IMR-90 (cell line): ENCODE measurements around the gene CXCR6. TPM values are rescaled to one million over a fixed set of nuclear protein-coding genes. Genes with fewer than 3 reads are reported as not detected.

Source experiments
- ATAC-seq: fragments of 200-7000 bp; cut with Tn5 transposase; 2 replicates; pipeline ENCODE4 v1.9.1; 2020; ENCODE audit warnings: low read depth, mild to moderate bottlenecking, moderate library complexity
- BruUV-seq: library from RNA; stranded (reverse); fragments of 400-500 nt; replicated peaks from 2 replicates; lab custom pipeline; 2021; lab: Mats Ljungman, UMichigan
- CTCF ChIA-PET: fragments of 300-600 bp; formaldehyde crosslinking; extraction: SDS; loops from one replicate; lab custom pipeline; 2021; ENCODE audit warnings: antibody characterized with exemption; lab: Yijun Ruan, JAX
- POLR2A ChIA-PET: fragments of 300-600 bp; sonication (Branson Sonifier 250); formaldehyde crosslinking; loops from one replicate; lab custom pipeline; 2022; ENCODE audit warnings: antibody characterized with exemption; ENCODE audit not compliant: unreplicated experiment; lab: Charles Lee
- DNase-seq: peaks from one replicate; pipeline ENCODE4 v3.0.0; 2013
- H2AFZ ChIP-seq: replicated peaks from 2 replicates; pipeline ENCODE3; 2013; ENCODE audit warnings: low read length, mild to moderate bottlenecking; ENCODE audit not compliant: poor library complexity
- H2AK5ac ChIP-seq: 2 replicates; pipeline ENCODE4 v1.6.1; 2013; ENCODE audit warnings: low read depth, low read length, inconsistent platforms
- H2AK9ac ChIP-seq: replicated peaks from 2 replicates; pipeline ENCODE3; 2013; ENCODE audit warnings: mild to moderate bottlenecking, low read depth, low read length, moderate library complexity; ENCODE audit not compliant: poor library complexity
- H2BK120ac ChIP-seq: 2 replicates; pipeline ENCODE4 v1.6.1; 2013; ENCODE audit warnings: low read depth, low read length, inconsistent platforms
- H2BK15ac ChIP-seq: 3 replicates; pipeline ENCODE4 v1.6.1; 2013; ENCODE audit warnings: low read depth, low read length, inconsistent platforms
- H2BK20ac ChIP-seq: 2 replicates; pipeline ENCODE4 v1.6.1; 2013; ENCODE audit warnings: low read depth, mild to moderate bottlenecking, inconsistent platforms, low read length, moderate library complexity
- H2BK5ac ChIP-seq: 2 replicates; pipeline ENCODE4 v1.6.1; 2013; ENCODE audit warnings: mild to moderate bottlenecking, low read depth, low read length, inconsistent platforms; ENCODE audit not compliant: poor library complexity, severe bottlenecking
- H3K14ac ChIP-seq: replicated peaks from 2 replicates; pipeline ENCODE4 v1.6.1; 2013; ENCODE audit warnings: low read depth, low read length, inconsistent platforms
- H3K18ac ChIP-seq: 2 replicates; pipeline ENCODE4 v1.6.1; 2013; ENCODE audit warnings: low read depth, low read length, control low read depth
- H3K23ac ChIP-seq: 2 replicates; pipeline ENCODE4 v1.6.1; 2013; ENCODE audit warnings: low read depth, low read length, inconsistent platforms
- H3K27ac ChIP-seq: 2 replicates; pipeline ENCODE4 v1.5.1; 2013; ENCODE audit warnings: mild to moderate bottlenecking, control low read depth, low read length; ENCODE audit not compliant: insufficient read depth
- H3K27me3 ChIP-seq: 2 replicates; pipeline ENCODE4 v1.6.1; 2013; ENCODE audit warnings: low read length; ENCODE audit not compliant: control insufficient read depth, insufficient read depth
- H3K36me3 ChIP-seq: 2 replicates; pipeline ENCODE4 v1.6.1; 2013; ENCODE audit warnings: low read length, mixed read lengths; ENCODE audit not compliant: control insufficient read depth, insufficient read depth
- H3K4ac ChIP-seq: 2 replicates; pipeline ENCODE4 v1.6.1; 2013; ENCODE audit warnings: low read depth, low read length, inconsistent platforms
- H3K4me1 ChIP-seq: 2 replicates; pipeline ENCODE4 v1.6.1; 2013; ENCODE audit warnings: low read length, mixed read lengths; ENCODE audit not compliant: control insufficient read depth, insufficient read depth
- H3K4me2 ChIP-seq: 2 replicates; pipeline ENCODE4 v1.6.1; 2013; ENCODE audit warnings: low read depth, mild to moderate bottlenecking, control low read depth, low read length, moderate library complexity
- H3K4me3 ChIP-seq: 2 replicates; pipeline ENCODE4 v1.5.1; 2013; ENCODE audit warnings: low read depth, mild to moderate bottlenecking, control low read depth, low read length, moderate library complexity; ENCODE audit not compliant: insufficient read depth
- H3K56ac ChIP-seq: 2 replicates; pipeline ENCODE4 v1.6.1; 2013; ENCODE audit warnings: low read length, inconsistent platforms; ENCODE audit not compliant: insufficient read depth; ENCODE audit errors: extremely low read depth
- H3K79me1 ChIP-seq, 2 experiments: 2 replicates each; pipeline ENCODE4 v1.6.1; 2013; ENCODE audit warnings: low read length in 2 of 2, inconsistent platforms in 1 of 2, low read depth in 1 of 2
- H3K9ac ChIP-seq: 2 replicates; pipeline ENCODE4 v1.6.1; 2013; ENCODE audit warnings: low read depth, low read length, control low read depth
- H3K9me1 ChIP-seq: 2 replicates; pipeline ENCODE4 v1.6.1; 2013; ENCODE audit warnings: low read length, inconsistent platforms; ENCODE audit not compliant: insufficient read depth
- H3K9me3 ChIP-seq: 2 replicates; pipeline ENCODE4 v1.6.1; 2013; ENCODE audit warnings: low read length; ENCODE audit not compliant: control insufficient read depth, insufficient read depth
- H4K20me1 ChIP-seq: 2 replicates; pipeline ENCODE4 v1.6.1; 2013; ENCODE audit warnings: low read length, inconsistent platforms; ENCODE audit not compliant: insufficient read depth
- H4K5ac ChIP-seq: 2 replicates; pipeline ENCODE4 v1.6.1; 2013; ENCODE audit warnings: mild to moderate bottlenecking, low read depth, low read length, control low read depth
- H4K8ac ChIP-seq, 2 experiments: 2 replicates each; pipeline ENCODE4 v1.6.1; 2013; ENCODE audit warnings: low read depth in 2 of 2, low read length in 2 of 2, control low read depth in 1 of 2, inconsistent platforms in 1 of 2
- H4K91ac ChIP-seq: 2 replicates; pipeline ENCODE4 v1.6.1; 2013; ENCODE audit warnings: low read depth, low read length, inconsistent platforms; ENCODE audit not compliant: insufficient read depth
- FOS ChIP-seq: fragments of 150-350 bp; IDR thresholded peaks from 2 replicates; pipeline ENCODE4 v1.6.1; 2016; ENCODE audit warnings: low read depth, low read length
- SMC3 ChIP-seq: fragments of 150-350 bp; IDR thresholded peaks from 2 replicates; pipeline ENCODE4 v1.6.1; 2016; ENCODE audit warnings: low read depth, mild to moderate bottlenecking, antibody characterized with exemption, low read length, moderate library complexity
- WGBS, 2 experiments: methylation state at CpG; one replicate each; pipeline versions ENCODE4 v1.1.5 to v1.1.7; 2013; ENCODE audit warnings: missing lambda C conversion rate in 2 of 2; ENCODE audit not compliant: insufficient read length in 1 of 2; ENCODE audit errors: extremely low coverage in 2 of 2; 5-methylcytosine and 5-hydroxymethylcytosine counted together
- dilution Hi-C: fragments of 300-500 bp; cut with HindIII; formaldehyde crosslinking; loops from one replicate; pipeline ENCODE4 v1.14.3; 2018; ENCODE audit warnings: low sequenced_read_pairs; ENCODE audit not compliant: unreplicated experiment
- in situ Hi-C: fragments of 300-500 bp; cut with MboI; formaldehyde crosslinking; loops from 3 replicates; pipeline ENCODE4 v1.14.3; 2019; ENCODE audit warnings: low sequenced_read_pairs, inconsistent platforms, mixed read lengths
- intact Hi-C: fragments of 100-400 bp; cut with micrococcal nuclease; formaldehyde crosslinking; loops from 2 replicates; pipeline ENCODE4 v1.10.0; 2022
- polyA plus RNA-seq, 3 experiments: library from polyadenylated mRNA; depleted of rRNA; stranded (reverse); fragments of >200 nt; gene quantifications; 2 replicates each; pipeline ENCODE4 v1.2.3, GENCODE V29; 2012; ENCODE audit warnings: low replicate concordance in 1 of 3
- total RNA-seq: library from RNA; depleted of rRNA; stranded (reverse); fragments of >200 nt; gene quantifications from 2 replicates; pipeline ENCODE4 v1.2.3, GENCODE V29; 2012
- TF ChIP-seq, protein P1 (sequence below): fragments of 150-350 bp; IDR thresholded peaks from 2 replicates; pipeline ENCODE4 v1.6.1; 2017; ENCODE audit warnings: mild to moderate bottlenecking, antibody characterized with exemption, low read length, low read depth
- TF ChIP-seq, protein P2 (sequence below): fragments of 150-350 bp; IDR thresholded peaks from 2 replicates; pipeline ENCODE4 v1.6.1; 2016; ENCODE audit warnings: low read depth, mild to moderate bottlenecking, low read length, moderate library complexity, borderline replicate concordance

CXCR6 gene
- total and polyA plus RNA-seq, 2 of the 4 experiments (the other 2 are of a cell fraction) = not detected

DNA sequence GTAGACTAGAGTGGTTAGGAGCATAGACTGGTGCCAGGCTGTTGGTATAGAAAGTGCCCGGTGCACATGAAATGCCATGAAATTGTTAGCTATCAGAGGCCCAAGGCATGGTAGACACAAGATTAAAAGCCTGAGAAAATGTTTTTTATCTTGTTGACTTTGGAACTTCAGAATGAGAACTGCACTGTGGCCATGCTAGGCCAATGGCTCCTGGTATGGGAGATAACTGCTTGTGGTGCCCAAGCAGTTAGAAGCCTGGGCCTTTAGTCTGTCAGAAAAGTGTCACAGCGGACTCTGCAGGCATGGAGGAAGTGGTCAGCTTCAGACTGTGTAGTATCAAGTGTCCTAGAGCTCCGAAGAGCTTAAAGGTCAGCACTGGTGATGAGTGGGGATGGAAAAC is 40.5 kb downstream of the CXCR6 start:
- Histone ChIP-seq H3K56ac (no peak overlapping the region), H2BK120ac (no peak overlapping the region), H4K8ac (no peak overlapping the region), H2AK5ac (no peak overlapping the region), H4K91ac (no peak overlapping the region), H3K9me3 (no peaks in the 10 kb centered on the region), H3K27ac (peak overlapping the region; percentile 74; the same call in 1 of the 2 replicates), H3K4me1 (peaks cover 43% of the 10 kb centered on the region), H2BK15ac (no peak overlapping the region), H2BK20ac (no peak overlapping the region), H3K79me1 (peaks cover 25 to 54% of the 10 kb centered on the region in 2 experiments), H2AK9ac (no peak overlapping the region), H3K14ac (no peak overlapping the region), H3K36me3 (peaks cover 15% of the 10 kb centered on the region), H3K23ac (no peak overlapping the region), H4K5ac (no peak overlapping the region), H3K27me3 (no peaks in the 10 kb centered on the region), H3K4ac (no peak overlapping the region), H2AFZ (no peak overlapping the region), H3K9ac (no peak overlapping the region), H3K4me3 (no peak overlapping the region), H3K4me2 (no peak overlapping the region; the same call in 1 of the 2 replicates), H3K9me1 (peaks cover 48% of the 10 kb centered on the region), H2BK5ac (no peak overlapping the region), H4K20me1 (peaks cover 11% of the 10 kb centered on the region), H3K18ac (no peak overlapping the region; the same call in 1 of the 2 replicates)
- POLR2A ChIA-PET = no interaction called here
- no TSS peak for BruUV-seq
- no peak for DNase-seq
- CTCF ChIA-PET = no interaction called here
- ATAC-seq = no peak
- intact Hi-C loops (no loop called here), dilution Hi-C loops (no loop called here), in situ Hi-C loops (no loop called here)
- TF ChIP-seq, protein P1, sequence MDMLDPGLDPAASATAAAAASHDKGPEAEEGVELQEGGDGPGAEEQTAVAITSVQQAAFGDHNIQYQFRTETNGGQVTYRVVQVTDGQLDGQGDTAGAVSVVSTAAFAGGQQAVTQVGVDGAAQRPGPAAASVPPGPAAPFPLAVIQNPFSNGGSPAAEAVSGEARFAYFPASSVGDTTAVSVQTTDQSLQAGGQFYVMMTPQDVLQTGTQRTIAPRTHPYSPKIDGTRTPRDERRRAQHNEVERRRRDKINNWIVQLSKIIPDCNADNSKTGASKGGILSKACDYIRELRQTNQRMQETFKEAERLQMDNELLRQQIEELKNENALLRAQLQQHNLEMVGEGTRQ = no peak
- TF ChIP-seq, protein P2, sequence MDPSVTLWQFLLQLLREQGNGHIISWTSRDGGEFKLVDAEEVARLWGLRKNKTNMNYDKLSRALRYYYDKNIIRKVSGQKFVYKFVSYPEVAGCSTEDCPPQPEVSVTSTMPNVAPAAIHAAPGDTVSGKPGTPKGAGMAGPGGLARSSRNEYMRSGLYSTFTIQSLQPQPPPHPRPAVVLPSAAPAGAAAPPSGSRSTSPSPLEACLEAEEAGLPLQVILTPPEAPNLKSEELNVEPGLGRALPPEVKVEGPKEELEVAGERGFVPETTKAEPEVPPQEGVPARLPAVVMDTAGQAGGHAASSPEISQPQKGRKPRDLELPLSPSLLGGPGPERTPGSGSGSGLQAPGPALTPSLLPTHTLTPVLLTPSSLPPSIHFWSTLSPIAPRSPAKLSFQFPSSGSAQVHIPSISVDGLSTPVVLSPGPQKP = no peak
- no peak for TF ChIP-seq SMC3
- TF ChIP-seq FOS = no peak
- 93% methylated on average over 3 of the region's 3 CpGs; no CpG with 5 or more reads in 1 of the 2 experiments for WGBS, 2 experiments
